HUDEP-2 (cell line): ENCODE data around the gene PCDHGB4.
"Not testable (repeated sequence)": the region's sequence is repeated elsewhere in the genome, so short reads cannot be mapped to it uniquely, and the experiment has no call there.

Experiments
- DNase-seq, 76 experiments: peaks; one replicate each; lab custom pipeline; 2025; ENCODE audit not compliant: unreplicated experiment in 76 of 76; lab: John Stamatoyannopoulos, UW

PCDHGB4 gene

GRCh38 chr5:141422742-141423291 lies 35.3 kb downstream of the PCDHGB4 start:
- DNase-seq = no peak

GRCh38 chr5:141427783-141428426 lies 40.4 kb downstream of the PCDHGB4 start:
- DNase-seq = no peak

GRCh38 chr5:141430332-141431113 lies 43.0 kb downstream of the PCDHGB4 start, which contains the start of gene PCDHGA12:
TSS of gene PCDHGA12 (plus strand) at chr5:141430507. CDS start at chr5:141430760, 253 bp downstream.
- peak in 6 of 76 experiments; percentile 1 to 30 (median 6) for DNase-seq

GRCh38 chr5:141431286-141431685 lies 43.8 kb downstream of the PCDHGB4 start:
- DNase-seq = no peak

GRCh38 chr5:141432308-141432707 lies 44.8 kb downstream of the PCDHGB4 start:
- not testable (repeated sequence) for DNase-seq

- not testable (repeated sequence) for DNase-seq
Measured at GRCh38 chr5:141432726-141433125, 45.2 kb downstream of the PCDHGB4 start.

GRCh38 chr5:141434006-141434405 lies 46.5 kb downstream of the PCDHGB4 start:
- DNase-seq = no peak

GRCh38 chr5:141437221-141437620 lies 49.7 kb downstream of the PCDHGB4 start:
- DNase-seq = no peak

GRCh38 chr5:141439411-141440141 lies 52.1 kb downstream of the PCDHGB4 start:
- no peak for DNase-seq
